Breast epithelium (tissue), 4 donors: ENCODE data around the gene SSBP4. TPM values are rescaled to one million over a fixed set of nuclear protein-coding genes. Genes with fewer than 3 reads are reported as not detected.

ENCODE experiments used
- DNase-seq, 2 donors: peaks; one replicate each; pipeline ENCODE4 v3.0.0-alpha.2; 2019; ENCODE audit warnings: low spot score in 2 of 2
- H3K27ac ChIP-seq, 2 donors: fragments of 200-600 bp; sonication (generic) in 1 of 2; one replicate each; pipeline ENCODE4 v1.5.1; 2016 to 2019; ENCODE audit warnings: mild to moderate bottlenecking in 1 of 2
- H3K27me3 ChIP-seq, 2 donors: fragments of 200-600 bp; sonication (generic) in 1 of 2; one replicate each; pipeline versions ENCODE4 v1.5.1 to v1.6.0; 2017 to 2019; ENCODE audit warnings: control low read depth in 1 of 2, mild to moderate bottlenecking in 1 of 2
- H3K36me3 ChIP-seq: fragments of 200-600 bp; one replicate; pipeline ENCODE4 v1.5.1; 2019
- H3K4me1 ChIP-seq, 2 donors: fragments of 200-600 bp; sonication (generic); one replicate each; pipeline ENCODE4 v1.5.1; 2016 to 2019; ENCODE audit warnings: control low read depth in 1 of 2
- H3K4me3 ChIP-seq, 3 donors: fragments of 200-600 bp; sonication (generic); 1 replicate in 2 of 3; 2 replicates in 1 of 3; pipeline ENCODE4 v1.5.1; 2016 to 2019; ENCODE audit warnings: mild to moderate bottlenecking in 3 of 3, moderate library complexity in 2 of 3
- H3K9me3 ChIP-seq, 2 donors: fragments of 200-600 bp; sonication (generic) in 1 of 2; one replicate each; pipeline ENCODE4 v1.5.1; 2016 to 2019; ENCODE audit warnings: control low read depth in 1 of 2
- CTCF ChIP-seq, 3 donors: fragments of 450-650 bp; IDR thresholded peaks; one replicate each; pipeline ENCODE4 v1.5.1; 2016 to 2017; ENCODE audit warnings: antibody characterized with exemption in 3 of 3, mild to moderate bottlenecking in 3 of 3, moderate library complexity in 3 of 3
- POLR2A ChIP-seq: fragments of 450-650 bp; IDR thresholded peaks from one replicate; pipeline ENCODE4 v1.6.1; 2016; ENCODE audit warnings: antibody characterized with exemption, mild to moderate bottlenecking, moderate library complexity
- POLR2AphosphoS5 ChIP-seq, 3 donors: sonication (generic); formaldehyde crosslinking; IDR thresholded peaks; one replicate each; pipeline ENCODE4 v1.6.1; 2017; ENCODE audit warnings: antibody characterized with exemption in 3 of 3
- intact Hi-C: fragments of 100-400 bp; cut with DNase I; formaldehyde crosslinking; loops from one replicate; pipeline ENCODE4 v1.15.1; 2023; ENCODE audit warnings: low total_unique reads
- total RNA-seq, 3 donors: library from RNA; depleted of rRNA; stranded (reverse); fragments of >200 nt; gene quantifications; one replicate each; pipeline ENCODE4 v1.1.0, GENCODE V29; 2016

Gene SSBP4
- total RNA-seq, result 10 to 100 TPM; 29.4 to 71.8 (median 46.7) TPM

- H3K9me3 ChIP-seq, result no peaks in the 10 kb centered on the region
- intact Hi-C loops, result loop anchor here (10.0 kb wide), 1 partner anchor 154 kb away; no protein-coding TSS in a partner anchor
- TF ChIP-seq CTCF (IDR thresholded peaks at IDR 0.05) (peak in 1 of 3 donors; percentile 70), POLR2AphosphoS5 (IDR thresholded peaks at IDR 0.05) (no peak), POLR2A (no peak)
- H3K4me3 ChIP-seq, result peak within 1 kb of the TSS; percentile 58 to 96 (median 73)
- H3K27me3 ChIP-seq, result no peaks in the 10 kb centered on the region
- peak within 1 kb of the TSS; percentile 91 to 92 for H3K27ac ChIP-seq
- no peaks in the 10 kb centered on the region for H3K36me3 ChIP-seq
- peaks cover 22 to 34% of the 10 kb centered on the region in 2 donors for H3K4me1 ChIP-seq
- no peak for DNase-seq
These were observed at the start of gene SSBP4 for GRCh38 chr19:18419195-18419698. TSS of gene SSBP4 (plus strand) at chr19:18419398. CDS start at chr19:18419649, 251 bp downstream.

- no peak for DNase-seq
- Histone ChIP-seq H3K4me3 (no peak overlapping the region), H3K36me3 (no peaks in the 10 kb centered on the region), H3K27ac (peak overlapping the region; percentile 91 to 96), H3K27me3 (no peaks in the 10 kb centered on the region), H3K4me1 (peaks cover 0 to 12% of the 10 kb centered on the region in 2 donors), H3K9me3 (no peaks in the 10 kb centered on the region)
- intact Hi-C loops, result no loop called here
- no peak for TF ChIP-seq POLR2AphosphoS5 (IDR thresholded peaks at IDR 0.05)
- TF ChIP-seq CTCF (IDR thresholded peaks at IDR 0.05), result no peak
- TF ChIP-seq POLR2A, result no peak
These were observed 45.7 kb upstream of the SSBP4 start for GRCh38 chr19:18373407-18373891.

GRCh38 chr19:18373892-18374629 lies 45.1 kb upstream of the SSBP4 start:
- TF ChIP-seq CTCF (IDR thresholded peaks at IDR 0.05) (no peak), POLR2AphosphoS5 (IDR thresholded peaks at IDR 0.05) (peak in 2 of 3 donors; percentile 85 to 97)
- intact Hi-C loops, result no loop called here
- Histone ChIP-seq H3K27me3 (no peaks in the 10 kb centered on the region), H3K4me1 (peaks cover 0 to 12% of the 10 kb centered on the region in 2 donors), H3K27ac (peak overlapping the region; percentile 91 to 96), H3K4me3 (peak overlapping the region in 1 of 3 donors; percentile 31), H3K9me3 (no peaks in the 10 kb centered on the region), H3K36me3 (no peaks in the 10 kb centered on the region)
- peak; percentile 77 to 91 for DNase-seq

GRCh38 chr19:18377026-18377425 lies 42.2 kb upstream of the SSBP4 start:
- Histone ChIP-seq H3K4me3 (no peak overlapping the region), H3K4me1 (peaks cover 0 to 12% of the 10 kb centered on the region in 2 donors), H3K9me3 (no peaks in the 10 kb centered on the region), H3K27me3 (no peaks in the 10 kb centered on the region), H3K27ac (peak overlapping the region; percentile 3 to 62), H3K36me3 (no peaks in the 10 kb centered on the region)
- no peak for DNase-seq
- TF ChIP-seq CTCF (IDR thresholded peaks at IDR 0.05) (no peak), POLR2AphosphoS5 (IDR thresholded peaks at IDR 0.05) (no peak), POLR2A (no peak)
- intact Hi-C loops, result no loop called here
